ENCODE results near the gene CALML5.

Gene CALML5

DNA sequence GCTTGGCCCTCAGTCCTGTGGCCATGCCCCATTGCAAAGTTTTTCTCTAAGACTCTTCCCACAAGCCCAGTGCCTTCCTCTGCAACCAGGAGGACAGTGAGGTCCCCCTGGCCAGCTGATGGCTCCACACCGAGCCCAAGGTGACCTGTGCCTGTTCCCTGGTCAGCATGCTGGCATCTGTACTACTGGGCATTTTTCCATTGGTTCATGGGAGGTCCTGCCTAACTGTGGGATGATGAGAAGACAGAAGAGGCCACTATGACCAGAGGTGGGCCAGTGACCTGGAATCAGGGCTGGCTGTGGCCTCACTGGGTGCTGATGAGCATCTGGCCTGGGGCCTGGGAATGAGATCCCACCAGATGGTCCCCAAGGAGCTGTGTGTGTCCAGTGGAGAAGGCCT is 45.6 kb upstream of the CALML5 start:
- Histone ChIP-seq H3F3A (ENCODE audit: low read depth) (no peaks in the 10 kb centered on the region), H3K4me2 (ENCODE audit: low read depth, low read length, poor library complexity, severe bottlenecking) (no peak overlapping the region), H3K36me3 (ENCODE audit: insufficient read depth, low read length) (no peaks in the 10 kb centered on the region), H3K4me1 (ENCODE audit: insufficient read depth, low read length, poor library complexity, severe bottlenecking) (peaks cover 27% of the 10 kb centered on the region), H4K20me1 (ENCODE audit: insufficient read depth, low read length, poor library complexity, severe bottlenecking) (no peaks in the 10 kb centered on the region), H3K9me2 (replicated peaks; ENCODE audit: low read depth, low read length) (no peaks in the 10 kb centered on the region), H3K9ac (ENCODE audit: low read depth, low read length, poor library complexity, severe bottlenecking) (no peak overlapping the region), H2AFZ (ENCODE audit: low read length) (no peak overlapping the region), H3K4me3 (ENCODE audit: low read length, poor library complexity, severe bottlenecking) (no peak overlapping the region), H3K9me3 (ENCODE audit: insufficient read depth, low read depth, low read length) (no peaks in the 10 kb centered on the region), H3K27me3 (ENCODE audit: insufficient read depth, low read length, poor library complexity, severe bottlenecking) (no peaks in the 10 kb centered on the region), H3K79me2 (ENCODE audit: insufficient read depth, low read length) (no peaks in the 10 kb centered on the region)
- no peak for TF ChIP-seq EZH2phosphoT487 (IDR thresholded peaks at IDR 0.05; ENCODE audit: borderline replicate concordance)
- TF ChIP-seq, protein P1, sequence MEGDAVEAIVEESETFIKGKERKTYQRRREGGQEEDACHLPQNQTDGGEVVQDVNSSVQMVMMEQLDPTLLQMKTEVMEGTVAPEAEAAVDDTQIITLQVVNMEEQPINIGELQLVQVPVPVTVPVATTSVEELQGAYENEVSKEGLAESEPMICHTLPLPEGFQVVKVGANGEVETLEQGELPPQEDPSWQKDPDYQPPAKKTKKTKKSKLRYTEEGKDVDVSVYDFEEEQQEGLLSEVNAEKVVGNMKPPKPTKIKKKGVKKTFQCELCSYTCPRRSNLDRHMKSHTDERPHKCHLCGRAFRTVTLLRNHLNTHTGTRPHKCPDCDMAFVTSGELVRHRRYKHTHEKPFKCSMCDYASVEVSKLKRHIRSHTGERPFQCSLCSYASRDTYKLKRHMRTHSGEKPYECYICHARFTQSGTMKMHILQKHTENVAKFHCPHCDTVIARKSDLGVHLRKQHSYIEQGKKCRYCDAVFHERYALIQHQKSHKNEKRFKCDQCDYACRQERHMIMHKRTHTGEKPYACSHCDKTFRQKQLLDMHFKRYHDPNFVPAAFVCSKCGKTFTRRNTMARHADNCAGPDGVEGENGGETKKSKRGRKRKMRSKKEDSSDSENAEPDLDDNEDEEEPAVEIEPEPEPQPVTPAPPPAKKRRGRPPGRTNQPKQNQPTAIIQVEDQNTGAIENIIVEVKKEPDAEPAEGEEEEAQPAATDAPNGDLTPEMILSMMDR (conservative IDR thresholded peaks at IDR 0.05; ENCODE audit: low read length) = no peak

DNA sequence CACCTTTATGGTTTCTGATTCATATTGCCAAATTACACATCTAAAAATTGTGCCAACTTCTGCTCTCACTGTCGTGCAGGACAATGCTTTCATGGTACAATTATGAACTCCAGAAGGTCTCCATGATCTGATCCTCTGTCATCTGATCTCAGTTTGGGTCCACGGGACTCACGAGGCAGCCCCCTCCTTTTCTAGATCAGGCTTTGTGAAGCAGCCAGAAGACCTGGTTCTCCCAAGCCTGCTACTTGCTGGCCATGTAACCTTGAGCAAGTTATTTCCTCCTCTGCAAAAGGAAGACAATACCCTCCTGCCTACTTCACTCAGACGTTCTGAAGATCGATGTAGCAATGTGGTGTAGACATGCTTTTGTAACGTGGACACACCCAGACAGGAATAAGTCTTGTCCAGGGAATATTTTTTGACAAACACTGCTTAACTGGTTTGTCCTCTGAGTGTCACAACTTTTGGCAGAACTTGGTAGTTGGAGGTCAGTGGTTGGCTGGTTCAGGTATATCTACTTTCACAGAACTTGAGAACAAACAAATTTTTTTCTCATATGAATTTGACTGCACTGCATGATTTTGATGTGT is 44.9 kb upstream of the CALML5 start:
- no peak overlapping the region for H3K9ac ChIP-seq (ENCODE audit: low read depth, low read length, poor library complexity, severe bottlenecking)
- no peak overlapping the region for H3K4me2 ChIP-seq (ENCODE audit: low read depth, low read length, poor library complexity, severe bottlenecking)

DNA sequence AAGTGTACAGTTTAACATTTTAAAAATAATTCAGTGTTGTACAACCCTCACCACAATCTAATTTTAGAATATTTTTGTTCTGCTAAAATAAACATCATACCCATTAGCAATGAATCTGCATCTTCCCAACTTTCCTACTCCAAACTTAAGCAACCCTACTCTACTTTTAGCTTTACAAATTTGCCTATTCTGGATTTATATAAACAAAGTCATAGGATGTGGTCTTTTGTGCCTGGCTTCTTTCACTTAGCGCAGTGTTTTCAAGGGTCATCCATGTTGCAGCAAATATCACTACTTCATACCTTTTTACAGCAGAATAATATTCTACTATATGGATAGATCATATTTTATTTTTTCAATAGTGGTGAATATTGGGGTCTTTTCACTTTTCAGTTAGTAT is 44.3 kb upstream of the CALML5 start:
- Histone ChIP-seq H3K9ac (ENCODE audit: low read depth, low read length, poor library complexity, severe bottlenecking) (no peak overlapping the region), H3K27me3 (ENCODE audit: insufficient read depth, low read length, poor library complexity, severe bottlenecking) (no peaks in the 10 kb centered on the region), H3K4me1 (ENCODE audit: insufficient read depth, low read length, poor library complexity, severe bottlenecking) (peaks cover 14% of the 10 kb centered on the region), H3K9me3 (ENCODE audit: insufficient read depth, low read depth, low read length) (no peaks in the 10 kb centered on the region), H3K36me3 (ENCODE audit: insufficient read depth, low read length) (no peaks in the 10 kb centered on the region), H3K9me2 (replicated peaks; ENCODE audit: low read depth, low read length) (no peaks in the 10 kb centered on the region), H2AFZ (ENCODE audit: low read length) (no peak overlapping the region), H3K4me3 (ENCODE audit: low read length, poor library complexity, severe bottlenecking) (no peak overlapping the region), H4K20me1 (ENCODE audit: insufficient read depth, low read length, poor library complexity, severe bottlenecking) (no peaks in the 10 kb centered on the region), H3F3A (ENCODE audit: low read depth) (no peaks in the 10 kb centered on the region), H3K4me2 (ENCODE audit: low read depth, low read length, poor library complexity, severe bottlenecking) (no peak overlapping the region), H3K79me2 (ENCODE audit: insufficient read depth, low read length) (no peaks in the 10 kb centered on the region)
- TF ChIP-seq, protein P1 (conservative IDR thresholded peaks at IDR 0.05; ENCODE audit: low read length) = no peak
- no peak for TF ChIP-seq EZH2phosphoT487 (IDR thresholded peaks at IDR 0.05; ENCODE audit: borderline replicate concordance)

More for the DNA sequence above, 44.9 kb upstream of the CALML5 start:
- Histone ChIP-seq H3K4me1 (ENCODE audit: insufficient read depth, low read length, poor library complexity, severe bottlenecking) (peaks cover 21% of the 10 kb centered on the region), H4K20me1 (ENCODE audit: insufficient read depth, low read length, poor library complexity, severe bottlenecking) (no peaks in the 10 kb centered on the region), H3K27me3 (ENCODE audit: insufficient read depth, low read length, poor library complexity, severe bottlenecking) (no peaks in the 10 kb centered on the region), H3K79me2 (ENCODE audit: insufficient read depth, low read length) (no peaks in the 10 kb centered on the region), H3K36me3 (ENCODE audit: insufficient read depth, low read length) (no peaks in the 10 kb centered on the region), H2AFZ (ENCODE audit: low read length) (no peak overlapping the region), H3K9me2 (replicated peaks; ENCODE audit: low read depth, low read length) (no peaks in the 10 kb centered on the region), H3K9me3 (ENCODE audit: insufficient read depth, low read depth, low read length) (no peaks in the 10 kb centered on the region), H3F3A (ENCODE audit: low read depth) (no peaks in the 10 kb centered on the region), H3K4me3 (ENCODE audit: low read length, poor library complexity, severe bottlenecking) (no peak overlapping the region)
- TF ChIP-seq, protein P1 (conservative IDR thresholded peaks at IDR 0.05; ENCODE audit: low read length) = no peak
- TF ChIP-seq EZH2phosphoT487 (IDR thresholded peaks at IDR 0.05; ENCODE audit: borderline replicate concordance) = no peak
